Myocyte (in vitro differentiated cells): ENCODE data around the gene ZNF79. TPM values are rescaled to one million over a fixed set of nuclear protein-coding genes. Genes with fewer than 3 reads are reported as not detected.

ENCODE experiments used
- DNase-seq: peaks from one replicate; pipeline ENCODE4 v3.0.0-alpha.2; 2012; ENCODE audit warnings: low read depth
- total RNA-seq: library from RNA; depleted of rRNA; stranded (reverse); fragments of >200 nt; gene quantifications from 2 replicates; pipeline ENCODE4 v1.2.3, GENCODE V29; 2014

ZNF79 gene
- total RNA-seq, 1 donor from 2014 or later = 10.3 TPM

GRCh38 chr9:127398275-127398647, 25.9 kb upstream of the ZNF79 start:
- no peak for DNase-seq

- no peak for DNase-seq
These were observed 25.3 kb upstream of the ZNF79 start for GRCh38 chr9:127398715-127399400.

- no peak for DNase-seq
These were observed 24.4 kb upstream of the ZNF79 start for GRCh38 chr9:127399736-127400269.

GRCh38 chr9:127402401-127403090, 21.6 kb upstream of the ZNF79 start:
- DNase-seq = no peak

GRCh38 chr9:127403507-127404192, 20.5 kb upstream of the ZNF79 start:
- DNase-seq = no peak

- no peak for DNase-seq
These were observed 19.6 kb upstream of the ZNF79 start for GRCh38 chr9:127404631-127405030.

- no peak for DNase-seq
These were observed 18.6 kb upstream of the ZNF79 start for GRCh38 chr9:127405344-127406125.

- no peak for DNase-seq
These were observed 17.2 kb upstream of the ZNF79 start for GRCh38 chr9:127406799-127407491.

- DNase-seq = no peak
These were observed 16.7 kb upstream of the ZNF79 start for GRCh38 chr9:127407492-127407843.

GRCh38 chr9:127411122-127411521, 13.1 kb upstream of the ZNF79 start:
- no peak for DNase-seq

GRCh38 chr9:127415141-127415540, 9.0 kb upstream of the ZNF79 start:
- no peak for DNase-seq

GRCh38 chr9:127415657-127416056, 8.5 kb upstream of the ZNF79 start:
- no peak for DNase-seq

- DNase-seq = peak; percentile 73
These were observed 6.8 kb upstream of the ZNF79 start for GRCh38 chr9:127417131-127418036.

- no peak for DNase-seq
These were observed 6.1 kb upstream of the ZNF79 start for GRCh38 chr9:127418037-127418471.

GRCh38 chr9:127419348-127419747, 4.8 kb upstream of the ZNF79 start:
- no peak for DNase-seq

GRCh38 chr9:127421057-127421456, 3.1 kb upstream of the ZNF79 start:
- DNase-seq = no peak

- DNase-seq = no peak
These were observed 1.9 kb upstream of the ZNF79 start for GRCh38 chr9:127422133-127422782.

GRCh38 chr9:127422787-127423186, 1.4 kb upstream of the ZNF79 start:
- no peak for DNase-seq

- no peak for DNase-seq
These were observed 677 bp upstream of the ZNF79 start for GRCh38 chr9:127423476-127423933.
